IPS-20b (cell line): ENCODE measurements around the gene ENOX1.
"Not testable (repeated sequence)": the region's sequence is repeated elsewhere in the genome, so short reads cannot be mapped to it uniquely, and the experiment has no call there.

Source experiments
- H3K27ac ChIP-seq: one replicate; pipeline ENCODE4 v1.5.1; 2013; ENCODE audit warnings: low read length
- H3K27me3 ChIP-seq: 2 replicates; pipeline ENCODE4 v1.6.1; 2013; ENCODE audit warnings: mild to moderate bottlenecking, low read length, inconsistent platforms; ENCODE audit not compliant: insufficient read depth
- H3K36me3 ChIP-seq: 2 replicates; pipeline ENCODE4 v1.6.1; 2013; ENCODE audit warnings: low read depth, mild to moderate bottlenecking, inconsistent platforms, low read length, moderate library complexity; ENCODE audit not compliant: insufficient read depth
- H3K4me1 ChIP-seq: 2 replicates; pipeline ENCODE4 v1.6.1; 2013; ENCODE audit warnings: mild to moderate bottlenecking, control low read depth, inconsistent platforms, low read length, moderate library complexity; ENCODE audit not compliant: insufficient read depth
- H3K4me3 ChIP-seq: 2 replicates; pipeline ENCODE4 v1.5.1; 2013; ENCODE audit warnings: mild to moderate bottlenecking, low read length, inconsistent platforms
- H3K9ac ChIP-seq: 2 replicates; pipeline ENCODE4 v1.6.1; 2013; ENCODE audit warnings: low read depth, mild to moderate bottlenecking, inconsistent platforms, low read length, moderate library complexity
- H3K9me3 ChIP-seq: 2 replicates; pipeline ENCODE4 v1.6.1; 2013; ENCODE audit warnings: mild to moderate bottlenecking, low read depth, low read length, inconsistent platforms; ENCODE audit not compliant: insufficient read depth

ENOX1 gene

DNA sequence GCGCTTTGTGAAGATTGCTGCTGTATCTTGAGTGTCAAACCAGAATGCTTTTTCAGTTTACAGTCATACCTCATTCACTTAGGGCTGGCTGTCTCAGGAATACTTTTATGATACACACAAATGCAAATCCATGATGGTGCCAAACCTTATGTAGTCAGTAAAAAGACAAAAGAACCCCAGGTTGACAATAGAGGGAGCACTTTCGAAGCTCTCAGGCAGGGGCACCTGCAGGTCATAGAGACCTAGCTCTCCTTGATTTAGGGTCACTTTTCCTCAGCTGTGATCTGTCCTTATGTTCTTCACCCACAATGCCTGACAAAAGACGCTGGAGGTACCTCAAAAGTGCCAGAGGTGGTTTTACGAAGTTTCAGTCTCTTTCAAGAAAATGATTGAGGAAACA is 591.2 kb downstream of the ENOX1 start:
- no peak overlapping the region for H3K27ac ChIP-seq
- H3K9me3 ChIP-seq = no peaks in the 10 kb centered on the region
- no peaks in the 10 kb centered on the region for H3K4me1 ChIP-seq
- H3K27me3 ChIP-seq = 0 out of 2 replicates have a peak, but pooled peaks cover 4% of the 10 kb centered on the region
- H3K9ac ChIP-seq = no peak overlapping the region
- no peak overlapping the region for H3K4me3 ChIP-seq
- no peaks in the 10 kb centered on the region for H3K36me3 ChIP-seq

DNA sequence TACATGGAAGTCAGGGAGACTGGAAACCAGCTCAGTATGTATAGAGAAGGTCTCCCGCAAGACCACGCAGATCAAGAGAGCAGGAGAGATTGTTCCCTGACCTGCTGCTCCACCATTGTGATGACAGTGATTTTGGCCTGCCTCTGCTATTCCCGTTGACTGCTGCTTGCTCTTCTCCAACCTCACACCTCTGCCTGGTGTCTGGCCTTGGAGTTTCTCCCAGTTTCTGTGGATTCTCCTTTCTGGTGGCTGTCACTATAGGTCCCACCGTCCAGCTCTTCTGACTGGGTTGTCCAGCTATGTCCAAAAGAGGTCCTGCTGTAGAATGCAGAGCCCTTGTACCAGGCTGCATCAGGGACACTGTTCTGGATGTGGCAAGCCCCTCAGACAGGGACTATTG is 591.7 kb downstream of the ENOX1 start:
- Histone ChIP-seq H3K4me1 (no peaks in the 10 kb centered on the region), H3K9me3 (no peaks in the 10 kb centered on the region), H3K27me3 (0 out of 2 replicates have a peak, but pooled peaks cover 4% of the 10 kb centered on the region), H3K36me3 (no peaks in the 10 kb centered on the region), H3K4me3 (no peak overlapping the region), H3K27ac (no peak overlapping the region), H3K9ac (no peak overlapping the region)

- Histone ChIP-seq H3K9me3 (no peaks in the 10 kb centered on the region), H3K4me1 (no peaks in the 10 kb centered on the region), H3K4me3 (no peak overlapping the region), H3K27me3 (0 out of 2 replicates have a peak, but pooled peaks cover 4% of the 10 kb centered on the region), H3K9ac (no peak overlapping the region), H3K27ac (no peak overlapping the region), H3K36me3 (no peaks in the 10 kb centered on the region)
These were observed 592.9 kb downstream of the ENOX1 start for GRCh38 chr13:43193789-43194420.

DNA sequence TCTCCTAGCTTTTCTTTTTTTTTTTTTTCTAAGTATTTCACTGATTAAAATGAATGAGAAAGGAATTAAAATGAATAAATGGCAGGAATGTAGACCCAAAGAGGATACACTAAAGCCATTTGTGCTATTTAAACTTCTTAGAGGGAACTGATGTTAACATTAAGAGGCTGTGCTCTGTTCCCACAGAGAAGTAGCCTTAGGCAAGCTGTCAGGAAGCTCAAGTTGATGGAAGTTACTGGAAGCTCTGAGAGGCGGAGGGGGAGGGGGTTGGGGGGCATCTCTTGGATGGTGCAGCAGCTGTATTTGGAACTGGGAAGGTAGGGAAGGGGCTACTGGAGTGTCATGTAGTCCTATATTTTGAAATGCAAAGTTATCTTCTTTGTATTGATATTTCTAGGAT is 595.2 kb downstream of the ENOX1 start:
- H3K27ac ChIP-seq = no peak overlapping the region
- no peak overlapping the region for H3K9ac ChIP-seq
- H3K9me3 ChIP-seq = no peaks in the 10 kb centered on the region
- H3K27me3 ChIP-seq = 0 out of 2 replicates have a peak, but pooled peaks cover 4% of the 10 kb centered on the region
- no peaks in the 10 kb centered on the region for H3K36me3 ChIP-seq
- no peaks in the 10 kb centered on the region for H3K4me1 ChIP-seq
- H3K4me3 ChIP-seq = no peak overlapping the region

GRCh38 chr13:43185226-43185625 is 601.5 kb downstream of the ENOX1 start:
- Histone ChIP-seq H3K9me3 (no peaks in the 10 kb centered on the region), H3K27ac (no peak overlapping the region), H3K9ac (no peak overlapping the region)

DNA sequence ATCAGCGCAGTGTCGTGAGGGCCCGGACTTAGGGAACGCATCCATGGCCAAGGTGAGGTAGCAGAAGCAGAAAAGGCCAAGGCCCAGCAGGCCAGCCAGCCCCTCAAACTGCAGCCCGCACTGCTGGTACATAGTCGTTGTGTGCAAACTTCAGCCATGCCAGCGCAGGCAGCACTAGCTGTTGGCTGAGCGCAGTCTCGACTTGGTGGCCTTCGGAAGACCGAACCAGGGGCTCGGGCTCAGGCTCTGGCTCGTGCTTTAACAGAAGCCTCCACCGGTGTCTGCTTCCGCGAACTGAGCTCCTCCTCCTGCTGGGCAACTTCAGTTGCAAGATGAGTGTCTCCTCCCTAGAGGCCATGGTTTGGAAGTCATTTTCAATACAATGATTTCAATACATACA is 605.9 kb downstream of the ENOX1 start:
- Histone ChIP-seq H3K36me3 (no peaks in the 10 kb centered on the region), H3K9me3 (no peaks in the 10 kb centered on the region), H3K27ac (no peak overlapping the region), H3K4me3 (no peak overlapping the region), H3K9ac (no peak overlapping the region), H3K27me3 (no peaks in the 10 kb centered on the region), H3K4me1 (no peaks in the 10 kb centered on the region)

More at GRCh38 chr13:43185226-43185625, 601.5 kb downstream of the ENOX1 start:
- Histone ChIP-seq H3K36me3 (no peaks in the 10 kb centered on the region), H3K4me3 (no peak overlapping the region), H3K27me3 (no peaks in the 10 kb centered on the region), H3K4me1 (no peaks in the 10 kb centered on the region)

DNA sequence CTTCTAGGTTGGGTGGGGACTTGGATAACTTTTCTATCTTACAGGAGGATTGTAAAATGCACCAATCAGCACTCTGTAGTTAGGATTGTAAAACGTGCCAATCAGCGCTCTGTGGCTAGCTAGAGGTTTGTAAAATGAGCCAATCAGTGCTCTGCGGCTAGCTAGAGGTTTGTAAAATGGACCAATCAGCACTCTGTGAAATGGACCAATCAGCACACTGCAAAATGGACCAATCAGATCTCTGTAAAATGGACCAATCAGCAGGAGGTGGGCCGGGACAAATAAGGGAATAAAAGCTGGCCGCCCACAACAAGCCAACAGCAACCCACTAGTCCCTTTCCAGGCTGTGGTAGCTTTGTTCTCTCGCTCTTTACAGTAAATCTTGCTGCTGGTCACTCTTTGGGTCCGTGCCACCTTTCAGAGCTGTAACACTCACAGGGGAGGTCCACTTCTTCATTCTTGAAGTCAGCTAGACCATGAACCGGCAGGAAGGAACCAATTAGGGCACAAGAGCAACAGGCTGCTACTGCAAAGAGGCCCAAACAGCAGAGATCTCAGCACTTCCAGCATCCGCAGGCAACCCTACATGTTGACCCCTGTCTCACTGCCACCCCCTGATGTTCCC is 606.6 kb downstream of the ENOX1 start:
- Histone ChIP-seq H3K4me1 (no peaks in the 10 kb centered on the region), H3K9ac (no peak overlapping the region), H3K27me3 (no peaks in the 10 kb centered on the region), H3K4me3 (no peak overlapping the region), H3K27ac (no peak overlapping the region), H3K9me3 (no peaks in the 10 kb centered on the region), H3K36me3 (no peaks in the 10 kb centered on the region)

DNA sequence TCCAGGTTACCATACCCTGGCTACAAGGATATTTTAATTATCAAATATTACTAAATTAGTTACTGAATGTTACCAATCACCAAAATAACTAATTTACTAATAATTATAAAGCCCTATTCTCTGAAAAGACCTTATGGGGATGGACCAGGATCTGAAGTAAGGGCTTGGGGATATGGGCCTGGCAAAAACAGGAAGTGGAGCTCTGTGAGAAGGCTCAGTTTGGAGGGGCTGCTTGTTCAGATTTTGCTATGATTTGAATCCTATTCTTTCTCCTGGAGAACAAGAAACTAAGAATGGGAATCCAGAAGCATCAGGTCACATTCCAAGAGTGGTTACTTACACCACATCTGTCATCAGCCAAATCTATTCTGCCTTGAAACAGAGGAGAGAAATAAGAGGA is 615.3 kb downstream of the ENOX1 start:
- no peaks in the 10 kb centered on the region for H3K27me3 ChIP-seq
- H3K9me3 ChIP-seq = no peaks in the 10 kb centered on the region
- no peak overlapping the region for H3K9ac ChIP-seq
- H3K27ac ChIP-seq = no peak overlapping the region
- no peaks in the 10 kb centered on the region for H3K36me3 ChIP-seq
- peaks cover 2% of the 10 kb centered on the region; the same call in 1 of the 2 replicates for H3K4me1 ChIP-seq
- H3K4me3 ChIP-seq = no peak overlapping the region

DNA sequence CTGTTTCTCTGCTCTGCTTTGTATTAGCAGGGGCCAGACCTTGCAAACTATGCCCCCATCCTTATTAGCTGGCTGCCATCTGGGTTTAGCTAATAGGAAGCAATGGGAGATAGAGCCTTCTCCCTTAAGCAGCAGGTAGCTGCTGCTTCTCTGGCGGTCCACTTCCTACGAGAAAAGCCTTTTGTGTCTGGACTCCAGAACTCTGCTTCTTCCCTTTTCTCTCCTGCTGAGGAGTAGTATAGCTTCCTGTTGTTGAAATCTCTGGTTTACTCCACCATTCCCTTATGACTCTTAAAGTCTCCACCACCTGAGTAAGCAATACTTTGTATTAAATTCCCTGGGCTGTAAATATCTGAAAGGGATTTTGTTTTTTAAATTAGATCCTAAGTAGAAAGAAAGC is 616.3 kb downstream of the ENOX1 start:
- peaks cover 2% of the 10 kb centered on the region; the same call in 1 of the 2 replicates for H3K4me1 ChIP-seq
- no peak overlapping the region for H3K9ac ChIP-seq
- no peaks in the 10 kb centered on the region for H3K27me3 ChIP-seq
- no peak overlapping the region for H3K4me3 ChIP-seq
- peaks cover 2% of the 10 kb centered on the region; the same call in 1 of the 2 replicates for H3K9me3 ChIP-seq
- no peaks in the 10 kb centered on the region for H3K36me3 ChIP-seq
- H3K27ac ChIP-seq = no peak overlapping the region

GRCh38 chr13:43168434-43168833 is 618.3 kb downstream of the ENOX1 start:
- H3K9me3 ChIP-seq, H3K4me1 ChIP-seq, H3K9ac ChIP-seq, H3K36me3 ChIP-seq, H3K27me3 ChIP-seq, H3K27ac ChIP-seq, H3K4me3 ChIP-seq: not testable (repeated sequence)

DNA sequence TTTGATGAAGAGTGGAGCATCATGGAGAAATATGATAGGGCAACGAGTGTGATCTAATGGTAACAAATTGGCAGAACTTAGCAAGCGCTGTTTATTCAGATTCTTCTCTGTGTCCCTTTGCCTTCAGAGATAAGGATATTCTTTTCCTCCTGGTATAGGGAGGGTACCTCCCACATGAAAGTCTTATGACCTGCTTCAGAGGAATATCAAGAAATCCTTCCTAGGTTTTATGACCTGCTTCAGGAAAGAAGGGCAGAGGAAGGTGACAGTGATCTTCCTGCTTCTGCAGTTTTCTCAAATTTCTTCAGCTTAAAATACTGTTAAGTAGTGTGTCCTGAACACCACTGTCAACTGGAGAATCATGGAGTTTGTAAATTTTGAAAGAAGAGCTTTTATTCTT is 619.0 kb downstream of the ENOX1 start:
- no peak overlapping the region for H3K27ac ChIP-seq
- H3K4me1 ChIP-seq = peaks cover 2% of the 10 kb centered on the region; the same call in 1 of the 2 replicates
- no peak overlapping the region for H3K4me3 ChIP-seq
- H3K36me3 ChIP-seq = no peaks in the 10 kb centered on the region
- H3K9ac ChIP-seq = no peak overlapping the region
- peaks cover 4% of the 10 kb centered on the region; the same call in 1 of the 2 replicates for H3K9me3 ChIP-seq
- no peaks in the 10 kb centered on the region for H3K27me3 ChIP-seq
